ENCODE results near the gene NTM.

Gene NTM

DNA sequence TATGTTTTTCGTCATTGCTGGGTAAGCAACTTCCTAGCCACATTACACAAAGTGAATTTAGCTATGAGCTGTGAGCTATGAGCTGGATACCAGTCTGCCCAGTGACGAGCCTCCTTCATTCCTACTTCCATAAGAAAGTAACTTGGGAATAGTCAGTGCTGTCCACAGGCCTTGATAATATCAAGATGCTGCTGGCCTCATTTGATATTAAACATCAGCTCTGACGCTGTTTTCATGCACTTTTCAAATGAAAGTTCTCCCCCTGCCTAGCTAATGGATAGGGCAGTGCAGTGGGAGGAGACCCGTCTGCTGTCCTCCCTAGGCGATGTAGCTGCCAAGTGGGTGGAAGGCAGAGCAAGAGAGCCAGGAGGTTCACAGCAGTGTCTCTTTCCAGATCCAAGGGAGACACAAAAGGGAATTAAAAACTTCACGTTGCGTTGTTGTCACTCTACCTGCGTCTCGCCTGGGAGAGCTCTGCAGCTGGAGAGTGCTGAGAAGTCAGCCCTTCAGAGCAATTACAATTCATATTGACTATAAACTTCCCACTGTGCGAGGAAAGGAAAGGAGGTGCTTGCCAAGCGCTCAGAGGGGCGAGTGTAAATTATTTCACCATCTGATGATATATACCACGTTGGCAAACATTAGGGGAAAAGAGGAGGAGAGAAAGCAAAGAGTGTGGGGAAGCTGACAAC, 861.4 kb downstream of the NTM start:
- H3K4me3 ChIP-seq (ENCODE audit: low read depth, low read length): no peak overlapping the region
- no peak for TF ChIP-seq CTCF (IDR thresholded peaks at IDR 0.05; ENCODE audit: low read depth, low read length, missing control alignments)
- no peak for DNase-seq (ENCODE audit: low read depth)

DNA sequence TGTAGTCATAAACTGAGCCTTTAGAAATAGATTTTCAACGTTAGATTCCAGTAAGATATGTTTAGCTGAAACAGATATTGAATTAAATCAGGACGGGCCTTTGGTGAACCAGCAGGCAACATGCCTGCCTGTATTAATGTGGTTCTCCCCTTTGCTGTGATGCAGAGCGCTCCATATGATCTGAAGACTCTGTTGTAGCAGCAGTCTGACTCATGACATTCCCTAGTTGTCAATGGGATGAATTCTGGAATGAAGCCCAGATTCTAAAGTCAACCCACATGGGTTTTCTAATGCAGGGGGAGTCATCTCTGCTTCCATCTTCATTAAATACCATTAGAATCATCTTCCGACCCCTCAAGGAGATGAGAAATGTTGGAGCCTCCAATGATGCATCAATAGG, 864.5 kb downstream of the NTM start:
- TF ChIP-seq CTCF (IDR thresholded peaks at IDR 0.05; ENCODE audit: low read depth, low read length, missing control alignments): no peak
- no peak for DNase-seq (ENCODE audit: low read depth)
- H3K4me3 ChIP-seq (ENCODE audit: low read depth, low read length): no peak overlapping the region

DNA sequence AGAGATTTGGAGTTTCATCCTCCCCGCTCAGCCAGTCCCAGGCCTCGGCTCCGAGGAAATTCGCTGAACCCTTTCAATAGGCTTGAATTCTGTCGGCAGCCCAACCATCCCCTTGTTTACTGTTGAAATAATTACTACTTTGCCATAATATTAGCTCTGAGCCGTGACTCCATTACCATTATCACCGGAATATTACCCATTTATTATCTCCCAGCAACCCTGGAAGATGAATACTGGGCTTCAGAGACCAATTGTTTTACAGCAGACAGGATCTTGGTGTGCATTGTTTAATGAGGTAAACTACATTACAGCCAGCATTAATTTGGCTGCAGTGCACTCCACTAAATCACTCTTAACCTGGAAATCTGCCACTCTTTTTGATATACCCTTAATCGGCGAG, 867.4 kb downstream of the NTM start:
- H3K4me3 ChIP-seq (ENCODE audit: low read depth, low read length): no peak overlapping the region
- no peak for TF ChIP-seq CTCF (IDR thresholded peaks at IDR 0.05; ENCODE audit: low read depth, low read length, missing control alignments)
- no peak for DNase-seq (ENCODE audit: low read depth)

GRCh38 chr11:132238331-132238866, 868.0 kb downstream of the NTM start:
- no peak overlapping the region for H3K4me3 ChIP-seq (ENCODE audit: low read depth, low read length)
- no peak for TF ChIP-seq CTCF (IDR thresholded peaks at IDR 0.05; ENCODE audit: low read depth, low read length, missing control alignments)
- no peak for DNase-seq (ENCODE audit: low read depth)

GRCh38 chr11:132240374-132240773, 870.0 kb downstream of the NTM start:
- no peak for DNase-seq (ENCODE audit: low read depth)
- no peak overlapping the region for H3K4me3 ChIP-seq (ENCODE audit: low read depth, low read length)
- TF ChIP-seq CTCF (IDR thresholded peaks at IDR 0.05; ENCODE audit: low read depth, low read length, missing control alignments): no peak

- TF ChIP-seq CTCF (IDR thresholded peaks at IDR 0.05; ENCODE audit: low read depth, low read length, missing control alignments): no peak
- no peak for DNase-seq (ENCODE audit: low read depth)
- H3K4me3 ChIP-seq (ENCODE audit: low read depth, low read length): no peak overlapping the region
Observed at GRCh38 chr11:132242632-132243031, 872.2 kb downstream of the NTM start.

DNA sequence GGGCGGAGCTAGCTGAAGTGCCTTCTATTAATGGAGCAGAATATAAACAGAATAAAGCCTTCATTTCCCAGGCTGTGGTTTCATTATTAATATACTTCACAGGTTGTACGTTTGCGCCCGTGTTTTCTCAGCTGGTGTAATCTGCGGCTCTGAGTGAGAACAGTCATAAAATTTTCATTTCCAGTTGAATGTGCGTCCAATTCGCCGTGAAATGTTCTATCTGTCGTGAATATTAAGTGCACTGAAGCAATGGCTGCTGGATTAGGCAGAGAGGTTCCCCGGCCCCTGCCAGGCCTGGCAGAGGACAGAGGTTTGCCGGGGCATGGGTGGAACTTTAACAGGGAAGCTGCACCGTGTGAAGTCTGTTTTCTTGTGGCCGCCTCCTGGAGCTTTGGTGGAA, 874.4 kb downstream of the NTM start:
- no peak for TF ChIP-seq CTCF (IDR thresholded peaks at IDR 0.05; ENCODE audit: low read depth, low read length, missing control alignments)
- no peak overlapping the region for H3K4me3 ChIP-seq (ENCODE audit: low read depth, low read length)
- DNase-seq (ENCODE audit: low read depth): no peak

All from GM12864 (cell line).